Activated naive CD4-positive, alpha-beta T cell (primary cell): ENCODE results near the gene CCDC92.

Experiments
- DNase-seq, 4 experiments: peaks; one replicate each; lab custom pipeline; 2025; lab: John Stamatoyannopoulos, UW

CCDC92 gene

GRCh38 chr12:123889848-123890535 lies 82.6 kb downstream of the CCDC92 start:
- no peak for DNase-seq

GRCh38 chr12:123888989-123889388 lies 83.6 kb downstream of the CCDC92 start:
- DNase-seq: no peak

GRCh38 chr12:123886931-123887582 lies 85.6 kb downstream of the CCDC92 start:
- DNase-seq: no peak

GRCh38 chr12:123886258-123886657 lies 86.4 kb downstream of the CCDC92 start:
- no peak for DNase-seq
